HL-60 (cell line): ENCODE data around the gene PPFIA3.

Experiments used
- CTCF ChIP-seq: IDR thresholded peaks from one replicate; pipeline ENCODE4 v1.5.1; 2011; ENCODE audit warnings: low read length, control low read depth, inconsistent platforms; ENCODE audit not compliant: insufficient read depth
- POLR2AphosphoS5 ChIP-seq: IDR thresholded peaks from 2 replicates; pipeline ENCODE4 v1.6.1; 2012; ENCODE audit warnings: low read depth
- REST ChIP-seq: IDR thresholded peaks from 2 replicates; pipeline ENCODE4 v1.6.1; 2012; ENCODE audit warnings: low read depth; ENCODE audit not compliant: insufficient replicate concordance

- TF ChIP-seq POLR2AphosphoS5 (no peak), CTCF (no peak), REST (no peak)
These were observed 8.8 kb upstream of the PPFIA3 start for GRCh38 chr19:49110567-49110966.
